ENCODE data around the gene CHIT1.
A peak's percentile ranks its signal among the peaks of the same experiment; 100 is the strongest.

The CHIT1 gene

GRCh38 chr1:203166192-203166940 is 63.1 kb downstream of the CHIT1 start:
- TF ChIP-seq POLR2A (IDR thresholded peaks at IDR 0.05; ENCODE audit: low read length) (no peak), GATA1 (IDR thresholded peaks at IDR 0.05; ENCODE audit: low read depth, low read length) (no peak)
- peak in 1 of 2 experiments; percentile 15 for DNase-seq
